Jurkat, Clone E6-1 (cell line): ENCODE measurements around the gene CRELD2.

Source experiments
- DNase-seq: peaks from one replicate; pipeline ENCODE4 v3.0.0-alpha.2; 2011; ENCODE audit warnings: low read depth, low spot score
- H3K4me3 ChIP-seq: 2 replicates; pipeline ENCODE4 v1.5.1; 2011; ENCODE audit warnings: mild to moderate bottlenecking, low read length, control low read depth, moderate library complexity

The CRELD2 gene

GRCh38 chr22:49973018-49973961 is 54.9 kb downstream of the CRELD2 start:
- no peak for DNase-seq

GRCh38 chr22:49975543-49976389 is 57.3 kb downstream of the CRELD2 start:
- DNase-seq: no peak
- H3K4me3 ChIP-seq: no peak overlapping the region

More at GRCh38 chr22:49973018-49973961, 54.9 kb downstream of the CRELD2 start:
- no peak overlapping the region for H3K4me3 ChIP-seq

DNA sequence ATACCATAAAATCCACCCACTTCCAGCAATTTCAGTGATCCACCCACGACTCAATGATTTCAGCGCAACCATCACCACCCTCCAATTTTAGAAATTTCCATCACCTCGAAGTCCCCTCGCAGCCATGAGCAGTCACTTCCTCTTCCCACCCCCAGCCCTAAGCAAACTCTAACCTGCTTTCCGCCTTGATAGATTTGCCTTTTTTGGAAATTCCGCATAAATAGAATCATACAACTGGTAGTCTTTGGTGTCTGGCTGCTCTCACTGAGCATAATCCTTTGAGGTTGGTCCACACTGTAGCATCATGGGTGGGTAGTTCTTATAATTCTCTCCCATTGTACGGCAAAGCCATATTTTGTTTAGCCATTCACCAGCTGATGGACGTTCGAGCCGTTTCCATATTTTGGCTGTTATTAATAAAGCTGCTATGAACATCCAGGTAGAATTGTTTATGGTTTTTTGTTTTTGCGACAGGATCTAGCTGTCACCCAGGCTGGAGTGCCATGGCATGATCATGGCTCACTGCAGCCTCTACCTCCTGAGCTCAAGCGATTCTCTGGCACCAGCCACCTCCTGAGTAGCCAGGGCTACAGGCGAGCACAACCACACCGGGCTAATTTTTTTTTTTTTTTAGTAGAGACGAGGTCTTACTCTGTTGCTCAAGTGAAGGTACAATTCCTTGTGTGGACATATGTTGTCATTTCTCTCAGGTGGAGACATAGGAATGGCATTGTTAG is 58.2 kb downstream of the CRELD2 start:
- DNase-seq: no peak
- no peak overlapping the region for H3K4me3 ChIP-seq
